NCI-H1930 (cell line): ENCODE data around the gene NOXA1.
"Not testable (repeated sequence)": the region's sequence is repeated elsewhere in the genome, so short reads cannot be mapped to it uniquely, and the experiment has no call there.

Experiments used
- DNase-seq, 2 experiments: peaks; one replicate each; lab custom pipeline; 2025; lab: John Stamatoyannopoulos, UW

NOXA1 gene

DNA sequence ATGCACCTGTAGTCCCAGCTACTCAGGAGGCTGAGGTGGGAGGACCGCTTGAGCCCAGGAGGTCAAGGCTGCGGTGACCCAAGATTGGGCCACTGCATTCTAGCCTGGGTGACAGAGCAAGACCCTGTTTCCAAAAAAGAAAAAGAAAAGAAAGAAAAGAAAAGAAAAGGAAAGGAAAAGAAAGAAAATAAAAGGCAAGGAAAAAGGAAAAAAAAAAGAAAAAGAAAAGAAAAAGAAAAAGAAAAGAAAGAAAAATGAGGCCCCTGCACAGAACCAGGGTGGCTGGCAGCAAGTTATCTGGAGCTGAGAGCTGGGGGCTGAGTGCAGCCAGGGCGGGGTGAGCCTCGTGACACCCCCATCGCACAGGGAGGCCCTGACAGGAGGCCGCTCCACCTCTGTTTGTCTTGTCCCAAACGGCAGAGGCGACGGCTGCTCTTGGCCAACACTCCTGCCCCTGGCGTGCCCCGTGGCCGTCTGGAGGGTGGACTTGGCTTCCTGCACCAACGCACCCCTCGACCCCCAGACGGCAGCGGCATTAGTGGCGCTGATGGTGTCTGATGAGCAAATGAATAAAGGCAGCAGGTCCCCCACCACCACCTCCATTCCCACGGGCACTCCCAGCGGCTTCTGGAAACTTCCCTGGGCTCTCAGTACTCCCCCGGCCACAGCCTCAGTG is 17.0 kb upstream of the NOXA1 start:
- no peak for DNase-seq

DNA sequence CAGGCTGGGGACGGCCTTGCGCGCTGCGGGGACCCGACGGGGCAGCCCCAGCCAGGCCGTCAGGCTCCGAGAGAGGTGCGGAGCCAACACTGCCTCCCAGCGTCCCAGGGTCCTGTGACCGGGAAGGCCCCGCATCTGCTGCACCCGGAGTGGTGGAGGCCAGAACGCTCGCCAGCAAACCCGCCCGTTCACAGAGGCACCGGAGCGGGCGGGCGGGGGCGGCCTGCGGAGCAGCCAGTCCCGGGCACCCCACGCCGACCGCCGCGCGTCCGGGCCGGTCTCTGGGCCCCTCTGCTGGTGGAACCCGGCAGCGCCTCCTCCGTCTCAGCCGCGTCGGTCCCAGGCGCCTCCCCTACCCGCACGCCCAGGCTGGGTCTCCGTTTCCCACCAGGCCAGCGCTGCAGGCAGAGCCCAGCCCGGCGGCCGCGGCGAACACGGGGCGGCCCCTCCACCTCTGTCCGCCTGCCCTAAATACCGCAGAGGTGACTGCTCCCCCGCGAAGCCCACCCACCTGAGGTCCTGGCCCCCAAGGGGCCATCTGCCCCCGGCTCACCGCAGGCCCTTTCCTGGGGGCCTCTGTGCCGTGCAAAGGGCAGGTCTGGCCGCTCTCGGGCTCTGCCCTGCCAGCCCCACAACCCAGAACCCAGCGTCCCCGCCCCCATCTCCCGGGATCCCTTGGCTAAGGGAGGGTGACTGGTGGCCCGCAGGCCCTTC is 16.2 kb upstream of the NOXA1 start:
- peak; percentile 30 to 47 for DNase-seq

DNA sequence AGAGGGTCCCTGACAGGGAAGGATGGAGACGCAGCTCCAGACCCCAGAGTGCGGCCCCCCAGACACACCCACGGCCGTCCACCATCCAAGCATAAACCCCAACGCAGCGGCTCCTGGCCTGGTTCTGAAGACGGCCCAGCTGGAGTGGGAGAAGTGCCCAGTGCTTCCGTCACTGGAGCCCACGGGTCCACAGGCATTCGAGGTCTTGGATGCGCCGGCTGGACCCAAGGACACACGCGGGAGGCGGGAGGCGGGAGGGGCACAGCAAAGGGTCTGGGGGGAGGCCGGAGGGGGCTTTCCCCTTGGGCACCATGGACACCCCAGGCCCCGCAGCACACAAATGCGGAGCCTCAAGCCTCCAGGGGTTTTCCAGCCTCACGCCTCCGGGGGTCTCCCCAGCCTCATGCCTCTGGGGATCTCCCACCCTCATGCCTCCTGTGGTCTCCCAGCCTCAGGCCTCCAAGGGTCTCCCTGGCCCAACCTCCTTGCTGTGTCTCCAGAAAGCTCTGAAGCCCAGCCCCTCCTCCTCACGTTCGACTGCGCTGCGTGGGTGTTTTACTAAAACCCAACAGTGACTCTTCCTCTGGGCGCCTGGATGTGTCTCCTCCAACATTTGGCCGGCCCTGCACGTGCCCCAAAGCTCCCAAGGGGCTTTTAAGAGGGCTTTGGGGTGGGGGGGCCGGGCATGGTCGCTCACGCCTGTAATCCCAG is 15.4 kb upstream of the NOXA1 start:
- no peak for DNase-seq

DNA sequence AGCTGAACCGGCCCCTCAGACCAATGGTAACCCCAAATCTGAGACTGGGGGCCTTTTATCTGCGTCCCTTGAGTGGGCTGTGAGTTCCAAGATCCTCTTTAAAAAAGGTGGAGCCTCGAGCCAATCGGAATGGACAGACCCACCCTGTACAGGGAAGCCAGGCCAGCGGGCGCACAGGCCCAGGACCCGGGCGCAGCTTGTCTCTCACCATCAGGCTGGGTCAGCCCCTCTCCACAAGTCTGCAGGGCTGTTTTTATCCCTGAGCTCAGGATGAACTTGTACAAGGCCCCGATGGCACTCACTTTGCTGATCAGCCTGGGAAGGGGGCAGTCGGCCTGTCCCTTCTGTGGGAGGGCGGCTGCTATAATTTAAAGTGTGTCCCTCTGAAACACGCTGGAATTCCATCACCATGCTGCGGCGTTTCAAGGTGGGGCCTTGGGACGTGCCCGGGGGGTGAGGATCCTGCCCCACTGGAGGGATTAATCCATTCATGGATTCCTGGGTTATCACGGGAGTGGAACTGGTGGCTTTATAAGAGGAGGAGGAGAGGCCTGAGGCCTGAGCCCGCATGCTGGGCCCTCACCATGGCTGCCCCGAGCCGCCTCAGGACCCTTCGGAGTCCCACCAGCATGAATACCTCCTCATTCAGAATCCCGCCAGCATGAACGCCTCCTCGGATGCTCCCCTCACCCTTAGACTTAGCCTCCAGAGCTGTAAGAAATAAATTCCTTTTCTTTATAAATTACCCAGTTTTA is 14.4 kb upstream of the NOXA1 start:
- no peak for DNase-seq

DNA sequence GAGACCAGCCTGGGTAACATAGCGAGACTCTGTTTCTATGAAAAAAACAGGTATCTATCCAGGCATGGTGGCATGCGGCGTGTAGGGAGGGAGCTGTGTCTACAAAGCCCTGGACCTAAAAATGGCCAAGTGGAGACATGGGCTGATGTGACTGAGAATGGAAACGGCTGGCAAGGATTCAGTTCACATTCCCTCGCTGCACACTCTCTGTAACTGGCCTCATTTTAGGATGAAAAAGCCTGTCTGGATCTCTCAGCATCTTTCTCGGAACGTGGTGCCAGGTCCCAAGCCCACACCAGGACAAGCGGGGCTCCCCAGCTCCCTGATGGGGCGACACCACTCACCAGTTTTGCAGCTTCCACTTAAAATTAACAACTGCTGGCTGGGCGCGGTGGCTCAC is 13.7 kb upstream of the NOXA1 start:
- no peak for DNase-seq

DNA sequence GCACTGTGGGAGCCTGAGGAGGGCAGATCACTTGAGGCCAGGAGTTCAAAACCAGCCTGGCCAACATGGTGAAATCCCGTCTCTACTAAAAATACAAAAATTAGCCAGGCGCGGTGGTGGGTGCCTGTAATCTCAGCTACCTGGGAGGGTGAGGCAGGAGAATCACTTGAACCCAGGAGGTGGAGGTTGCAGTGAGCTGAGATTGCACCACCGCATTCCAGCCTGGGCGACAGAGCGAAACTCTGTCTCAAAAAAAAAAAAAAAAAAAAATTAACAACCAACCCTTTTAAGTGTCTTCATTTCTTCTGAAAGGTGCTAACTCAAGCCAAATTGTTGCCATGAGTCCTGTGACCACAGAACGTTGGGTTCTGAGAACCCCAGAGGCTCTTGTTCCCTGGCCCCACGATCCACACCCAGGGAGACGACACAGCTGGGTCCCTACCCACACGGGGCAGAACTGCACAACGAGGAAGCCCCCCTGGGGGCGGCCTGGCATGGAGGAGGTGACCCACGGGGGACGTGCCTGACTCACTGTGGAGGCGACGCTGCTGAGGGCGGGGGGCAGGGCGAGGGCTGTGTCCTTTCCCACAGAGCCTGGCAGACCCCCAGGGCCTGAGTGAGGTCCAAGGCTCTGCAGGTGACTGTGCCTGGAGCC is 12.8 kb upstream of the NOXA1 start:
- not testable (repeated sequence) for DNase-seq

DNA sequence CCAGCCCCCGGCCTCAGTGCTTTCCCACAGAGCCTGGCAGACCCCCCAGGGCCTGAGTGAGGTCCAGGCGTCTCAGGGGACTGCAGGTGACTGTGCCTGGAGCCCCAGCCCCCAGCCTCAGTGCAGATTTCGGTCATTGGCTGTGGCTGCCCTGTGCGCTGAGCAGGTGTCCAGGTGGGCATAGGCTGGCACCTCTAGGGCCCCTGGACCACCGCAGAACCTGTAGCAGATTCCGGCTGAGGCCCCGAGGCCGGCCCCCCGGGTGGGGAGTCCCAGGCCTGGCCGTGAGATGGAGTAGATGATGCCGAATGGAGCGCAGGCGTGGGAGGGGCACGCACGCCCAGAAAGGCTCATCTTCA is 12.3 kb upstream of the NOXA1 start:
- no peak for DNase-seq

DNA sequence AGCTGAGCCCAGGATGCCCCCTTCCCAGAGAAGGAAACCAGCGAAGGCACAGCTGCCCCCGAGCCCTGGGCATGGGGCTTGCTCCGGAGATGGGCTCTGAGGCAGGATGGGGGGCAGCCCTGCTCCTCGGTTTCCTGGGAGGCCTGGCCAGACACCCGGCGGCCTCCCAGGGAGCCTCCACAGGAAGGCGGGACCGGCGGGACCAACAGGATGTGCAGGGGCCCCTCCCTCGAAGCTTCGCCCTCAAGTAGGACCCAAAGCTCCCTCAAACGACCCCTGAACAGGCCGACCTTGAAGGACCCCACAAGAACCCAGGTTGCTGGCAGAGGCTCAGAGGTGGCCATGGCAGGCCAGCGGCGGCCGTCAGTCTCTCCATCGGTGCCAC is 11.9 kb upstream of the NOXA1 start:
- no peak for DNase-seq

DNA sequence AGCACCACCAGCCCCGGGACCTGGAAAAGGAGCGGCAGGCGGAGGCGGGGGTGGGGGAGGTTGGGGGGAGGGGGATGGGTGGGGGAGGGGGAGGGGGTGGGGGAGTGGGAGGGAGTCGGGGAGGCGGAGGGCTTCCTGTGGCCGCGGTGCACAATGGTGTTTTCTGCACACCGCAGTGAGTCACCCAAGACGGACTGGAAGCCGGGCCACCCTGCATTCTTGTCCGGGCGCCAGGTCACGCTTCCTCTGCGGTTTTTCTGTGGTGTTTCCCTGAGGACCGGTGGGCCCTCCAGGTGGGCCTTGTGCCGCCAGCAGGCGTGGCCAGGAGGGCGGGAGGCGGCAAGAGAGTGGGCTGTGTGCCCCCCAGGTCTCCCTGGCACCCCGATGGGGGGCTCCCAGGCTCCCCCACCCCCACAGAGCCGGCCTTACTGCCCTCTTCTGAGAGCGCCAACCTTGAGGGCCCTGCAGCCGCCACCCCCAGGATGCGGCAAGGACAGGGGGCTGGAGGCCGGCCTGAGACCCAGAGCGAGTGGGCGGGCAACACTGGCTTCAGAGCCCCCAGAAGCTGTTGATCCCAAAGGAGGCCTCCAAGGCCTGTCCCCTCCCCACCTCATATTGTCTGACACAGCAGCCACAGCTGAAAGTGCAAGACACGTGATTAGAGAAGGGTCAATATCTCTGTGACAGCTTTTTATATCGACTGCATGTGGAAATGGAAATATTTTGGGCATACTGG is 11.4 kb upstream of the NOXA1 start:
- no peak for DNase-seq

DNA sequence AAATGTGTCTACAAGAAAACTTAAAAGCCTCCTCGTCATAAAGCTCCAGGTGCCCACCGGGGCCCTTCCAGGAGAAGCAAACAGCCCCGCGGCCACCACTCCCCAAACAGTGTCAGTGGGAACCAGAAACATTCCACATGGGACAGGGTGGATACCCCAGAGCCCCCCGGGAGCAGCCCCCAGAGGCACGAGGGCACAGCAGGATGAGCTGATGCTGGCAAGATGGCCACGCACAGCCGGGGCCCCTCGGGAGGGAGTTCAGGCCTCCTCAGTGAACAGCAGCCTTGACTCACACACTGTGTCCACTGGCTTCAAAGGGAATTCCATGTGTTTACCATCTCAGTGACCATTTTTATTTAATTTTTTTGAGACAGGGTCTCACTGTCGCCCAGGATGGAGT is 10.8 kb upstream of the NOXA1 start:
- DNase-seq: no peak

DNA sequence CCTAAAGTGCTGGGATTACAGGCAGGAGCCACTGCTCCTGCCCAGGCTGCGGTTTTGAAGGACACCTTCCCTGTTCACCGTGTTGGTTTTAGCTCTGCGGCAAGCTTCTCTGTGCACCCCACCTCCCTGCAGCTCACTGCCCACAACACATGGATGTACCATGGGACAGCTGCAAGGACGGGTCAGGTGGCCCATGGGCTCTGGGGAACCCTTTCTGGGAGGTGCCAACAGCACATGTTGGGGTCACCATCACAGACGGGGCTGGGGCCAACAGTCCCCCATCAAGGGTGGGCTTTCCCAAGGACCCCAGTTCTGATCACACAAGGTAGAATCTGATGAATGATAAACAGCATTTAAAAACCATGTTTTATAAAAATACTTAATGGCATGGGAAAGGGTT is 7.7 kb upstream of the NOXA1 start:
- DNase-seq: no peak

DNA sequence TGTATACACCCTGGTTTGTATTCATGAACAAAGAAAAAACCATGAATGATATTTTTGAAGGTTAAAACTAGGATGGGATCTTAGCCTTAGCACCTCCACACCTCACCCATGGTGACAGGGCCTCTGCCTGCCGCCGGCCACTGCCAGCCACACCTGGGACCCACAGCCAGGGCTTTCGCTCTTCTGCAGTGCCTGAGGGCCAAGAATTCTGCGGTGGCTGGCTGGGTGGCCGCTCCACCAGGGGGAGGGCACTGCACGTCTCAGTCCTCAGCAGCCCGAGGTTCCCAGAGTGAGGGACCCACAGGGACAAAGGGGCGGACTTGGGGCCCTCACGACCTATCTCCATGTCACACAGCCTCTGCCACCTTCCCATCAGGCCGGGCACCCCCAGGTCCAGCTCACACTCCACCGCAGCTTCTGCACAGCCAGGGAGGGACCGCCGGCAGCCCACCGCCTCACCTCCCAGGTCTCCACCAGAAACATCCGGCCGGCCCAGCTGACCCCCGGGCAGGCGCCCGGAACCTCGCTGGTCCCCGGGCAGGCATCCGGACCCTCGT is 7.1 kb upstream of the NOXA1 start:
- no peak for DNase-seq

DNA sequence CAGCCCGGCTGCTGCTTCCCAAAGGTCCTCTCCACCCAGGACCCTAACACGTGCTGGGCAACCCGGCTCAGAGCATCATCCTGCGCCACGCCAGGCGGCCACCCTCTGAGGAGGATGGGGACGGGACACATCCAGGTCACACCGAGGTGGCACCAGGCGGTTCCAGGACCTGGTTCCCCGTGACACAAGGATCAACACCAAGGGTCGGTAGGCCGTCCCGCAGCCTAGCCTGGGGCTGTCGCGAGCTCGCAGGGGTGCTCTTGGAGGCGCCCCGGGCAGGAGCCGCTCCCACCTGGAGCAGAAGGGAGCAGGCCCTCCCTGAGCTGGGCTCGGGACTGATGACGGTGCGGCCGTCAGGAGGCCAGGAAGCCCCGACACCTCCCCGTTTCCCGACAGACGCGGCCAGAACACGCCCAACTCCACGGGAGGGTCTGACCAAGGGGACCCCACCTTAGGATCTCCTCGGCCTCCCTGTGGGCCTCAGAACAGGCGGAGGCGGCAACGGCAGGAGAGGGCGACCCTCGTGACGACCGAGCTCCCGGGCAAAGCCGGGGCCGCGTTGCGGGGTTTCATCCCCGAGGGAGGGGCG is 6.5 kb upstream of the NOXA1 start:
- no peak for DNase-seq

DNA sequence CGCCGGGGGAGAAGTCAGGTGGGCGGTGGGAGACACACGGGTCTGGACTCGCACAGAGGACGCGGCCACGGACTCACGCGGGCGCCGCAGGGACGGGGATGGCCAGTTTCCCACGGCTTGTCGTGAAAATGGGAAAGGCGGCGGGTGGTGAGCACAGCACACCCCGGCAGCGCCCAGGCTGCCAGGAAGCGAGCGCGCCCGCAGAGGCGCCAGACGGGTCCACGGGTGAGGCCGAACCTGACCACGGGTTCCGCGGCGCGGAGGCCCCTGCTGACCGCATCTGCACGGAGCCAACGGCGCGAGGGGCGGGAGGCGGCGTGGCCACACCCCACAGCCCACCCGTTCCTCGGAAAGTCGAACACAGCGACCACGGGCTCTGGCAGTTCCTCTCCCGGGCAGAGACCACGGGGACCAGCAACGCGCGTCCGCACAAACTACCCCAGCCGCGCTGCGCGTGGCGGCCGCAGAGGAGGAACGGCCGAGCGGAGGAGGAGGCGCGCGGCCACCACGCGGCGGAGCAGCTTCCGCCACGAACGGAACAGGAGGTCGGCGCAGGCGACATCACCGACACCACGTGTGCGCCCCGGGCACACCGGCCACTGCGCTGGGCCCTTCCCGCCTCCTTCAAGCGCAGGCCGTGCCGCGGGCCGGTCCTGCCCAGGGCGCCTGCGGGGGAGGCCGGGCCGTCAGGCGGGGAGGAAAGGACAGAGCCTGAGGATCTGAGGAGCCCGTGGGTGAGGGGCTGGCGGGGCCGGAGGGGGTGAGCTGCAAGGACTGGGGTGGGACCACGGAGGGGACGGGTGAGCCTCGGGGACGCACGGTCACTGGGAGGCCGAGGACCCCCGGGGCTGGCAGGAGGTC is 5.8 kb upstream of the NOXA1 start:
- DNase-seq: no peak

DNA sequence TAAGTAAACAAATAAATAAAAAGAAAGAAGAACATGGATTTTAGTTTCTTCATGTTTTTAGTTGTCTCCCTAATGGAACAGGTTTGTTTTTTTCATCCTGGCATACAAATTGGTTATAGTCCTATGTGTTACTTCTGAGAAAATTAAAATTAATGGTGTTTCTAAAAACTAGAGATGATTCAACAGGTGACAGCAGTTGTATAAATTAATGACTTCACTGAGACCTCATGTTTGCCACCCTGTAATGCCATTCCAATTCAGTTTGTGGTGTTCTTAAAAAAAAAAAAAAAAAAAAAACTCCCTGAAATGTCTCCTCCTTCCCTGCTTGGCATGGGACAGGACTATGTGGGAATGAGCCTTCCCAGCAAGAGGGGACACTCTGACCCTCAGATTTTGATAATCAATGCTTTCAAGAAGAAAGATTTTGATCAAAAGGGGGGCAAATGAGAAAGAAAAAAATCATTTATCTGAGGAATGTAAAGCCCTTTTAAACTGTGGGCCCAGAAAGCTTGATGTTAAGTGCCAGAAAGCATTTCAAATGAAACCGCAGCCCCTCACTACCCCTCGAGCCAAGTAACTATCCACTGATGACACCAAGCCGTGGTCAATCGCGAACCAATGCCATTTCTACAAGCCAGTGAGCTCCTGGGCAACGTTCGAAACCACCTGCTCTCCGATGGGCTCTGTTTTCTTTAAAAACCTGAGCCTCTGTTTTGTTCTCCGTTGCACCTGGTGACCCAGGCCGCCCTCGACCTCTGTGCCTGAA is 1.2 kb upstream of the NOXA1 start:
- no peak for DNase-seq

DNA sequence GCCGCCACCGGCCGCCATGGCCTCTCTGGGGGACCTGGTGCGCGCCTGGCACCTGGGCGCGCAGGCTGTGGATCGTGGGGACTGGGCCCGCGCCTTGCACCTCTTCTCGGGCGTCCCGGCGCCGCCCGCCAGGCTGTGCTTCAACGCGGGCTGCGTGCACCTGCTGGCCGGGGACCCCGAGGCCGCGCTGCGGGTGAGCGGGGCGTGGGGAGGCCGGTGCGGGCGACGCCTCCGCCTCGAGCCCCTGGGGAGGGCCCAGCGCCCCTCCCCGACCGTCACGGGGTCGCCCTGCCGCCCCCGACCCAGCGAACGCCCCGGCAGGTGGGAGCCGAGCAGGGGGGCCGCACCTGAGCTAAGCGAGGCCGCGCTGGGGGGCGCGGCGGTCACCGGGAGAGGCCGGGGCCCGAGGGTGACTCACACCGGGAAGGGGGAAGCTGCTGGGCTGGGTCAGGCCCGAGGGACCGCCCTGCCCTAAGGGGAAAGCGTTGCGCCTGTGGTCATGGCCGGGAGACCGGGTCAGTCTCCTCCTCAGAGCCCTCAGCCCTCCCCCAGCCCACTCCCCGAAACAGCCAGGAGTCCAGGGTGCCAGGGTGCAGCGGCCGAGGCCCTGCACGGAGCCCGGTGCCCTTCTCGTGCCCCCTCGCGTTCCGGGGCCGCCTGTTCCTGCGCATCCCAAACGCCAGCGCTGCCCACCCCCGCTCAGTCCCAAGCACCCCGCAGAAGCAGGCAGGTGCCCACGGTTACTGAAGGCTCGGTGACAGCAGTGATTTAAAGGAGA is 510 bp downstream of the NOXA1 start:
- no peak for DNase-seq

DNA sequence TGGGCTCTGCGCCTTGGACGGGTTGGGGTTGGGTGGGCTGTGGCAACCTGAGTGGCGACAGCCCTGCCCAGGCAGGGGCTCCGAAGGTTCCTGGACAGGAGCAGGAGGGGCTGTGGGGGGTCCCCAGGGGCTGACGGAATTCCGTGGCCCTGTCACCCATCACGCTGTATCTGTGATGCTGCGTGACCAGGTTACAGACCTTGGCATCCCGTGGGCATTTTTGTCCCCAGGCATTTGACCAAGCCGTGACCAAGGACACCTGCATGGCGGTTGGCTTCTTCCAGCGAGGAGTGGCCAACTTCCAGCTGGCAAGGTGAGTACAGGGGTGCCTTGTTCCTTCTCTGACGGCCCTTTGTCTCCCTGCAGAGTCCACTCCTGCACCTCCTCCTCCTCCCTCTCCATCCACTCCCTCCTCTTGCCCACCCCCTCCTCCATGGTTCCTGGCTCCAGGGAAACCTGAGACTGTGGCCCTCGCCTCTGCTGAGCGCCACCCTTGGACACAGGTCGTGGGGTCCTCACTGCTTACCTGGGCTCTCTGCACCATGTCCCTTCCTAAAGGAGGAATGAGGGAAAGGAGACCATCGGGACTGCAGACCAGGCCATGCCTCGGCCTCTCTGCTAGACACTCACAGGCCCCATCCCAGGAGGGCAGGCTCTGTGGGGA is 3.0 kb downstream of the NOXA1 start:
- DNase-seq: no peak
